ENCODE results near the gene LPCAT3. TPM values are rescaled to one million over a fixed set of nuclear protein-coding genes. Genes with fewer than 3 reads are reported as not detected.
A peak's percentile ranks its signal among the peaks of the same experiment; 100 is the strongest.

LPCAT3 gene
- total and polyA plus RNA-seq, 2 of the 13 experiments (the other 11 are each of a cell fraction or from before 2014, with no cell fraction given), result 44.5 to 64.3 TPM

DNA sequence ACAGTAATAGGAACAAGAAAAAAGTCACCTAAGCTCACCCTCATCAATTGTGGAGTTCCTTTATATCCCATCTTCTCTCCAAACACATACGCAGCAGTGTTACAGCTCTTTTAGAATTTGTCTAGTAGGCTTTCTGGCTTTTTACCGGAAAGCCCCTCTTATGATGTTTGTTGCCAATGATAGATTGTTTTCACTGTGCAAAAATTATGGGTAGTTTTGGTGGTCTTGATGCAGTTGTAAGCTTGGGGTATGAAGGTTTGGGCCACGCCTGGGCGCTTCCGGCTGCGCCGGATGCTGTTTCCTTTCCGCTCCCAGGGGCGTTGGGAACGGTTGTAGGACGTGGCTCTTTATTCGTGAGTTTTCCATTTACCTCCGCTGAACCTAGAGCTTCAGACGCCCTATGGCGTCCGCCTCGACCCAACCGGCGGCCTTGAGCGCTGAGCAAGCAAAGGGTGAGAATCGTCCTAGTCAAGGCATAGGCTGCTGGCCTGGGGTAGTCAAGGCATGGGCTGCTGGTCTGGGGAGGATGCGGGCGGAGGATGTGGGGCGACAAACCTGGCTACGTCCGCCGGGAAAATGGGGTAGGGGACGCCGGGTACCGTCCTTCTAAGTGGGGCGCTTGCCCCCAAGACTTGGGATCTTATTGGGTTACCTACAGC is 74.4 kb downstream of the LPCAT3 start, which contains the start of the genes C12orf57 and RNU7-1 (continued):
- TF ChIP-seq, protein P1, sequence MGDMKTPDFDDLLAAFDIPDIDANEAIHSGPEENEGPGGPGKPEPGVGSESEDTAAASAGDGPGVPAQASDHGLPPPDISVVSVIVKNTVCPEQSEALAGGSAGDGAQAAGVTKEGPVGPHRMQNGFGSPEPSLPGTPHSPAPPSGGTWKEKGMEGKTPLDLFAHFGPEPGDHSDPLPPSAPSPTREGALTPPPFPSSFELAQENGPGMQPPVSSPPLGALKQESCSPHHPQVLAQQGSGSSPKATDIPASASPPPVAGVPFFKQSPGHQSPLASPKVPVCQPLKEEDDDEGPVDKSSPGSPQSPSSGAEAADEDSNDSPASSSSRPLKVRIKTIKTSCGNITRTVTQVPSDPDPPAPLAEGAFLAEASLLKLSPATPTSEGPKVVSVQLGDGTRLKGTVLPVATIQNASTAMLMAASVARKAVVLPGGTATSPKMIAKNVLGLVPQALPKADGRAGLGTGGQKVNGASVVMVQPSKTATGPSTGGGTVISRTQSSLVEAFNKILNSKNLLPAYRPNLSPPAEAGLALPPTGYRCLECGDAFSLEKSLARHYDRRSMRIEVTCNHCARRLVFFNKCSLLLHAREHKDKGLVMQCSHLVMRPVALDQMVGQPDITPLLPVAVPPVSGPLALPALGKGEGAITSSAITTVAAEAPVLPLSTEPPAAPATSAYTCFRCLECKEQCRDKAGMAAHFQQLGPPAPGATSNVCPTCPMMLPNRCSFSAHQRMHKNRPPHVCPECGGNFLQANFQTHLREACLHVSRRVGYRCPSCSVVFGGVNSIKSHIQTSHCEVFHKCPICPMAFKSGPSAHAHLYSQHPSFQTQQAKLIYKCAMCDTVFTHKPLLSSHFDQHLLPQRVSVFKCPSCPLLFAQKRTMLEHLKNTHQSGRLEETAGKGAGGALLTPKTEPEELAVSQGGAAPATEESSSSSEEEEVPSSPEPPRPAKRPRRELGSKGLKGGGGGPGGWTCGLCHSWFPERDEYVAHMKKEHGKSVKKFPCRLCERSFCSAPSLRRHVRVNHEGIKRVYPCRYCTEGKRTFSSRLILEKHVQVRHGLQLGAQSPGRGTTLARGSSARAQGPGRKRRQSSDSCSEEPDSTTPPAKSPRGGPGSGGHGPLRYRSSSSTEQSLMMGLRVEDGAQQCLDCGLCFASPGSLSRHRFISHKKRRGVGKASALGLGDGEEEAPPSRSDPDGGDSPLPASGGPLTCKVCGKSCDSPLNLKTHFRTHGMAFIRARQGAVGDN (CRISPR knock-in tag; IDR thresholded peaks at IDR 0.05), result no peak
- TF ChIP-seq HOXA3 (CRISPR knock-in tag; IDR thresholded peaks at IDR 0.05) (peak; percentile 63; the same call in 1 of the 2 replicates), SMYD3 (CRISPR knock-in tag; IDR thresholded peaks at IDR 0.05) (peak; percentile 76), ZBTB1 (CRISPR knock-in tag; IDR thresholded peaks at IDR 0.05; ENCODE audit: borderline replicate concordance) (no peak), MIER3 (CRISPR knock-in tag; IDR thresholded peaks at IDR 0.05; ENCODE audit: borderline replicate concordance) (peak; percentile 66; the same call in 1 of the 2 replicates), KLF16 (CRISPR knock-in tag; IDR thresholded peaks at IDR 0.05) (peak; percentile 70 to 99; a peak in 3 of 4 replicates), ZNF292 (CRISPR knock-in tag; IDR thresholded peaks at IDR 0.05; ENCODE audit: borderline replicate concordance, low read depth) (no peak), RNF2 (conservative IDR thresholded peaks at IDR 0.05; ENCODE audit: low read depth) (no peak), RAD51 (IDR thresholded peaks at IDR 0.05; ENCODE audit: borderline replicate concordance) (no peak), ZNF34 (CRISPR knock-in tag; IDR thresholded peaks at IDR 0.05; ENCODE audit: borderline replicate concordance) (no peak; the same call in 1 of the 2 replicates), JDP2 (CRISPR knock-in tag; IDR thresholded peaks at IDR 0.05; ENCODE audit: borderline replicate concordance) (no peak; the same call in 1 of the 2 replicates), TBL1XR1 (IDR thresholded peaks at IDR 0.05; ENCODE audit: borderline replicate concordance, low read length, partially characterized antibody) (peak; percentile 39), MYNN (CRISPR knock-in tag; IDR thresholded peaks at IDR 0.05; ENCODE audit: low read depth) (no peak; the same call in 1 of the 2 replicates), TCF7 (IDR thresholded peaks at IDR 0.05; ENCODE audit: low read depth) (no peak), ZSCAN31 (CRISPR knock-in tag; IDR thresholded peaks at IDR 0.05; ENCODE audit: low read depth) (peak; percentile 36; the same call in 1 of the 2 replicates)
- TF ChIP-seq, protein P2, sequence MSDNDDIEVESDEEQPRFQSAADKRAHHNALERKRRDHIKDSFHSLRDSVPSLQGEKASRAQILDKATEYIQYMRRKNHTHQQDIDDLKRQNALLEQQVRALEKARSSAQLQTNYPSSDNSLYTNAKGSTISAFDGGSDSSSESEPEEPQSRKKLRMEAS (IDR thresholded peaks at IDR 0.05), result no peak; the same call in 1 of the 2 replicates
- TF ChIP-seq, protein P3, sequence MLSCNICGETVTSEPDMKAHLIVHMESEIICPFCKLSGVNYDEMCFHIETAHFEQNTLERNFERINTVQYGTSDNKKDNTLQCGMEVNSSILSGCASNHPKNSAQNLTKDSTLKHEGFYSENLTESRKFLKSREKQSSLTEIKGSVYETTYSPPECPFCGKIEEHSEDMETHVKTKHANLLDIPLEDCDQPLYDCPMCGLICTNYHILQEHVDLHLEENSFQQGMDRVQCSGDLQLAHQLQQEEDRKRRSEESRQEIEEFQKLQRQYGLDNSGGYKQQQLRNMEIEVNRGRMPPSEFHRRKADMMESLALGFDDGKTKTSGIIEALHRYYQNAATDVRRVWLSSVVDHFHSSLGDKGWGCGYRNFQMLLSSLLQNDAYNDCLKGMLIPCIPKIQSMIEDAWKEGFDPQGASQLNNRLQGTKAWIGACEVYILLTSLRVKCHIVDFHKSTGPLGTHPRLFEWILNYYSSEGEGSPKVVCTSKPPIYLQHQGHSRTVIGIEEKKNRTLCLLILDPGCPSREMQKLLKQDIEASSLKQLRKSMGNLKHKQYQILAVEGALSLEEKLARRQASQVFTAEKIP (CRISPR knock-in tag; IDR thresholded peaks at IDR 0.05; ENCODE audit: borderline replicate concordance), result no peak
- TF ChIP-seq, protein P4, sequence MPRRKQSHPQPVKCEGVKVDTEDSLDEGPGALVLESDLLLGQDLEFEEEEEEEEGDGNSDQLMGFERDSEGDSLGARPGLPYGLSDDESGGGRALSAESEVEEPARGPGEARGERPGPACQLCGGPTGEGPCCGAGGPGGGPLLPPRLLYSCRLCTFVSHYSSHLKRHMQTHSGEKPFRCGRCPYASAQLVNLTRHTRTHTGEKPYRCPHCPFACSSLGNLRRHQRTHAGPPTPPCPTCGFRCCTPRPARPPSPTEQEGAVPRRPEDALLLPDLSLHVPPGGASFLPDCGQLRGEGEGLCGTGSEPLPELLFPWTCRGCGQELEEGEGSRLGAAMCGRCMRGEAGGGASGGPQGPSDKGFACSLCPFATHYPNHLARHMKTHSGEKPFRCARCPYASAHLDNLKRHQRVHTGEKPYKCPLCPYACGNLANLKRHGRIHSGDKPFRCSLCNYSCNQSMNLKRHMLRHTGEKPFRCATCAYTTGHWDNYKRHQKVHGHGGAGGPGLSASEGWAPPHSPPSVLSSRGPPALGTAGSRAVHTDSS (CRISPR knock-in tag; conservative IDR thresholded peaks at IDR 0.05), result no peak
- TF ChIP-seq, protein P5, sequence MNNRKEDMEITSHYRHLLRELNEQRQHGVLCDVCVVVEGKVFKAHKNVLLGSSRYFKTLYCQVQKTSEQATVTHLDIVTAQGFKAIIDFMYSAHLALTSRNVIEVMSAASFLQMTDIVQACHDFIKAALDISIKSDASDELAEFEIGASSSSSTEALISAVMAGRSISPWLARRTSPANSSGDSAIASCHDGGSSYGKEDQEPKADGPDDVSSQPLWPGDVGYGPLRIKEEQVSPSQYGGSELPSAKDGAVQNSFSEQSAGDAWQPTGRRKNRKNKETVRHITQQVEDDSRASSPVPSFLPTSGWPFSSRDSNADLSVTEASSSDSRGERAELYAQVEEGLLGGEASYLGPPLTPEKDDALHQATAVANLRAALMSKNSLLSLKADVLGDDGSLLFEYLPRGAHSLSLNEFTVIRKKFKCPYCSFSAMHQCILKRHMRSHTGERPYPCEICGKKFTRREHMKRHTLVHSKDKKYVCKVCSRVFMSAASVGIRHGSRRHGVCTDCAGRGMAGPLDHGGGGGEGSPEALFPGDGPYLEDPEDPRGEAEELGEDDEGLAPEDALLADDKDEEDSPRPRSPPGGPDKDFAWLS (CRISPR knock-in tag; IDR thresholded peaks at IDR 0.05; ENCODE audit: borderline replicate concordance), result 0 out of 2 replicates have a peak, but pooled peaks have one; percentile 45

Measured in HepG2 (cell line).